GM18907 (cell line): ENCODE data around the gene SUPT16H.
"Not testable (repeated sequence)": the region's sequence is repeated elsewhere in the genome, so short reads cannot be mapped to it uniquely, and the experiment has no call there.

Experiments
- ATAC-seq: cut with Tn5 transposase; IDR thresholded peaks from one replicate; pipeline ENCODE4 v1.9.1; 2021; ENCODE audit warnings: mild to moderate bottlenecking, moderate library complexity; ENCODE audit not compliant: unreplicated experiment

SUPT16H gene

GRCh38 chr14:21383848-21384493, at the start of gene SUPT16H:
Gene SUPT16H (minus strand): TSS chr14:21384019. CDS start chr14:21383927, 92 bp downstream.
- ATAC-seq, result peak; percentile 91

DNA sequence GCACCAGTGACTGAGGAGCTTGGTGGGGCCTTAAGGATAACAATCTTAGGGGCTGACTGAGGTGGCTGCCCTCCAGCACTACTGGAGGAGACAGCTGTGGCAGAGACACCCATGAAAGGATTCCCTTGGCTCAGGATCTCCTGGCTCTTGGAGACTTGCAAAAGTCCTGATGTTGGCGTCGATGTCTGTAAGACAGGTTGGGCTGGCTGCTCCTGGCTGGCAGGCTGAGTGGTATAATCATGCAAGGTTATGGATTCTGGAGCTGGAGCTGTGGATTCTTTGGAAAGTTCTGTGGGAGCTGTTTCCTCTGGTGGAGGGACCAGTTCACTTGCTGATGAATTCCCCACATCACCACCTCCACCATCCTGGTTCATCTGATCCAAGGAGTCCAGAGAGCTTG, 47.3 kb upstream of the SUPT16H start:
- no peak for ATAC-seq

GRCh38 chr14:21428930-21429329, 45.1 kb upstream of the SUPT16H start:
- no peak for ATAC-seq

GRCh38 chr14:21426692-21427091, 42.9 kb upstream of the SUPT16H start:
- ATAC-seq, result no peak

- ATAC-seq, result no peak
Observed at GRCh38 chr14:21419528-21419927, 35.7 kb upstream of the SUPT16H start.

DNA sequence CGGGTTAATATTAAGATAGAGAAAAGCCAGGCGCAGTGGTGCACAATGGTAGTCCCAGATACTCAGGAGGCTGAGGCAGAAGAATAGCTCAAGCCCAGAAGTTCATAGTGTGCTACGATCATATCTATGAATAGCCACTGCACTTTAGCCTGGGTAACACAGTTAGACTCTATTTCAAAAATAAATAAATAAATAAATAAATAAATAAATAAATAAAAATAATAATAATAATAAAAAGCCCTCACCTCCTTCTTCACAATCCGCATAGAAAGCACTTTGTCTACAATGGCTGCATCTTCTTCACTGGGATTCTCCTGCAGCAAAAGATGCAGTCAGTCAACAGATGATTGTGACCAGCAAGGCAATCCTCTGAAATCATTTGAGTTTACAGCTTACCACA, 31.5 kb upstream of the SUPT16H start:
- no peak for ATAC-seq

GRCh38 chr14:21414137-21414631, 30.4 kb upstream of the SUPT16H start:
- ATAC-seq, result no peak

GRCh38 chr14:21408147-21408546, 24.3 kb upstream of the SUPT16H start:
- no peak for ATAC-seq

DNA sequence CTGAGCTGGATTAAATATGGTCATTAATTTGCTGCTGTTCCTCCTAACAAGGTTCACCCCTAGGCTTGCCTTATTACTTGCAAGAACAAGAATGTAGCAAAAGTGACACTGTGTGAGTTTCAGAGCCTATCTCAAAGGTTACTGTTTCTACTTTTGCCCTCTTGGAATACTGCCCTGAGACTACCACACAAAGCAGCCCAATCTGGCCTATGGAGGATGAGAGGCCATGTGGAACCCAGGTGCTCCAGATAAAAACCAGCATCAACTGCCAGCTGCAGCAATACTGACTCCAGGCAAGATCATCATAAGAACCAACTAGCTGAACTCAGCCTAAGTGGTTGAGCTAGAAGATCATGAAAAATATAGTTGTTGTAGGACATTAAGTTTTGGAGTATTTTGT, 22.4 kb upstream of the SUPT16H start:
- no peak for ATAC-seq

DNA sequence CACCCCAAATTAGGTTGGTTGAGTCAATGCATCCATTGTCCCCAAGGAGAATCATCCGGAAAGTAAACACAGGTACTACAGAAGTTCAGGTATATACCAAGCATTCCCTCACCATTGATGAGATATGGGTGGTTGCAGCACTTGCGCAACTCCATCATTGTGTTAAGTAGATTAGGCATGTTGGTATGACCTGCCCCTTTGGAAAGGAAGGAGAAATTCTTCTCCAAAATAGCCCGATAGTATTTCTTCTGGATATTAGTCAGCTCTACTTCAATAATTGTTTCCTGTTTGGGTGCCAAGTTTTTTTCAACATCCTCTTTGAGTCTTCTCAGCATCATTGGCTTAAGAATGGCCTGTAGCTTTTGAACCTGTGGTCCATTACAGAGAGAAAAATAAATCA, 21.3 kb upstream of the SUPT16H start:
- ATAC-seq, result no peak

DNA sequence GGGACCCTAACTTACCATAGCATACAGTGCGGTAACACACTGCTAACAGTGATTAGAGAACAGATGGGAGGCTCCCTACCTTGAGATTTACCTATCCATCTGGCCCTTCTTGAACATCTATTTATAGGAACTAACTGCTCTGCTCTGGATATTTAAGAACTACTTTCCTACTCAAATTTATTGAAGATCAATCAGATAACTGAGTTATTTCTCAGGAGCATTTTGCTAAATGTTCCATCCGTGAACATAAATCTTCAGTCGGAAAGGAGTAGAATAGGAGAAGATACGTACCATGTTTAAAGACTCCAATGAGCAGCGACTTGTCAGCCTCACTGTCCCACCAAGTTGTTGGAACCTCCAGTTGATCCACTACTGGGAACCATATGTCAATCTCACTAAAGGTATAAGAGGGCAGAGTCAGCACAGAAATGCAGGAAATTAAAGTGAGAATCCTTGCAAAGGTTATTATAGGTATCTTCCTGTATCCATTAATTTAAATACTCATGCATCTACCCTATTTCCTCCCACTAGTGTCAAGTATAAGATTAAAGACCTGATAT, 15.6 kb upstream of the SUPT16H start:
- no peak for ATAC-seq

DNA sequence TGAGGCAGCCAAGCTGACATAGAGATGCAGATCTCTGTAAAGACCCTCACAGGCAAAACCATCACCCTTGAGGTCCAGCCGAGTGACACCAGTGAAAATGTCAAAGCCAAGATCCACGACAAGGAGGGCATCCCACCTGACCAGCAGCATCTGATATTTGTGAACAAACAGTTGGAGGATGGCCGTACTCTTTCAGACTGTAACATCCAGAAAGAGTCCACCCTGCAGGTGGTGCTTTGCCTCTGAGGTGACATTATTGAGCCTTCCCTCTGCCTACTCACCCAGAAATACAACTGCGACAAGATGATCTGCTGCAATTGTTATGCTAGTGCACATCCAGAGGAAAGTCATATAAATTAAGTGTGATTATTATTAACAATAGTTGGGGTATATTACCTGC, 15.1 kb upstream of the SUPT16H start:
- no peak for ATAC-seq

- no peak for ATAC-seq
Observed at GRCh38 chr14:21395450-21395849, 11.6 kb upstream of the SUPT16H start.

DNA sequence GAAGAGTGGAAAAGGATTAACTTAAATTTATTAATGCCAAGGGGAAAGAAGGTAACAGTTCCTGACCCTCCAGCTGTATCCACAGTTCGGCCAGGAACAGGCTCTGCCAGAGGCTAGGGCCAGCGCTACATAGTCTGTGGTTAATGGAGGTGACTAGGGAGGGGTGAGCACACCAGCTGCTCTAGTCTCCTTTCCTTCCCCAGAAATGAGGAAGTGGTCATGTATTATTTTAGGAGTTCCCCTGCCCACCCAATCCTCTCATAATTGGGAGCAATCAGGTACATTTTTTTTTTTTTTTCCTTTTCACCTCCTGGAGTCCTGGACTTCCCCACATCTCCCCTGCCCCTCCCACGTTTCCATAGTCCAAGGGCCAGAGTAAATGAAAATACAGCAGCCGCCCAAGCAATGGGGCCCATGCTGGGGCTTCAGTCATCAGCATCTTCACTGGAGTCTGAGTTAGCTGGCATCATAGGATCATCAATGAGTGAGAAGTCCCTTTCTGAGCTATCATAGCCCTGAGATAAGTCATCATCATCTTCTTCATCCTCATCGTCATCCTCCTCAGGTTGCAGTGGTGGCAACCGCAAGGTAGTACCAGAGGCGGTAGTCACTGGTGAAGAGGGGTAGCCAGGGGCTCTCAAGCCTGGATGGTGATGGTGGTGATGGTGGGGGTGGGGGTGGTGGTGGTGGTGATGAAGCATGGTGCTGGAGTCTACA, 1.5 kb upstream of the SUPT16H start:
- ATAC-seq, result no peak

DNA sequence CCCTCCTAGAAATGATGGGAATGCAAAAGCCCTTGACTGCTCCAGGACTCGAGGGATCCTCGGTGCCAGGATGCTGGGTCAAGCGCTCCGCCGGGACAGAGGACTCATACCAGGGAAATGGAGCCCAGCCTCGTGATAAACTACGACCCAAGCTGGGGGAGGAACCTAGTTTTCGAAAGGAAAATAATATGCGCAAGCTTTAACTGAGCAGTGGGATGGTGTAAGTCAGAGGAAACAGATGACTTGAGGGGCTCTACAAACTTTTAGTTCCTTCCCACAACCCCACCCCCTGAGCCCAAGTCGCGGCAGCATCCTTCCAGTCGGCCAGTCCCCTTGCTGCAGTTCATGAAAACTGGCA, 654 bp upstream of the SUPT16H start:
- peak; percentile 38 for ATAC-seq

DNA sequence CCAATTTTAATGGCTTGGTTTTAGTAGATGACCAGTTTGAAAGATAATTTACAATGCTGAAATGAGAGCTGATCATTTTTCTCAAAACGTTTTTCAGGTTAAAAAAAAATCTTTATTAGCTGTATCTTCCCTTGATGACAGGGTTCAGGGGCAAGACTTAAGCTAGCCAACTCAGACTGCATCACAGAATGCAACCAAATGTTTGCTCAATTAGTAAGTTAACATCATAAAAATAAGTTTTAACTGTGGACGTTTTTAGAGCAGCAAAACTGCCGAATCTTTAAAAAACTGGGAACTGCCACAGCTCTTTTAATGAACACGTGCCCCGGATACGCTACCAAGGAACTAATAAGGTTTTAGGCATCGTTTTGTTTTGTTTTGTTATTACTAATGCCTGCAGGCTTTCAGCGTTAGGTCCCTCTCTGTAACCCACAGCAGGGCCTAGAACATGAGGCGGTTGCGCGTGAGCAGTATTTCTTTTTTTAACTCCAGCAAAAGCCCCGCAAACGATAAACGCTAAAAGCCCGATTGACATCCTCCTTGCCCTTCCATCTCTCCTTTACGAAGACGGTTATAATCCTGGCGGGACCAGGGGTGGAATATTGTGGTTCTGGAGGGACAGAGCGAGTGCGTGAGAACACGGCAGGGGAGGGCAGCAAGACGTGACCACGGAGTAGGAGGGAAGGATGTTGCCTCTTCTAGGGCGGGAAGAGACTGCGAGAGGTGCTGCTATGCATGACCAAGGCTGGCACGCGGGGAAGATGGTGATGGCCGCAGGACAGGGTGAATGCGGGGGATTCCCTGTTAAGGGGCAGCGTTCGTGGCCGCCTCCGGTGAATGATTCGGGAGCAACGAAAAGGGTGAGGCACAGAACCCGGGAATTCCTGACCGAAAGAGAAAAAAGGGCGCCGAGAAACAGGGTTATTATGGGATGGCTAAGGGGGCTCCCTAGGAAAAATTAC, 652 bp downstream of the SUPT16H start:
- peak; percentile 34 for ATAC-seq

GRCh38 chr14:21382095-21382494, 1.7 kb downstream of the SUPT16H start:
- no peak for ATAC-seq

DNA sequence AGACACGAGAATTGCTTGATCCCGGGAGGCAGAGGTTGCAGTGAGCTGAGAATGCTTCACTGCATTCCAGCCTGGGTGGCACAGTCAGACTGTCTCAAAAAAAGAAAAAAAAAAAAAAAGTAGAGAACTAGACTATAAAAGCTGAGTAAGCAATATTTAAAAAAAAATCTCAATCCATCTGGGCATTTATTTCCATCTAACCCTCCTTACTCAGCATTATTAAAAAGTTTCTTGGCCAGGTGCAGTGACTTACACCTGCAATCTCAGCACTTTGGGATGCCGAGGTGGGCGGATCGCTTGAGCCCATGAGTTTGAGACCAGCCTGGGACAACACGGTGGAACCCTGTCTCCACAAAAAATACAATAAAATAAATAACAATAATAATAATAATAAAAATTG, 4.5 kb downstream of the SUPT16H start:
- ATAC-seq, result no peak

DNA sequence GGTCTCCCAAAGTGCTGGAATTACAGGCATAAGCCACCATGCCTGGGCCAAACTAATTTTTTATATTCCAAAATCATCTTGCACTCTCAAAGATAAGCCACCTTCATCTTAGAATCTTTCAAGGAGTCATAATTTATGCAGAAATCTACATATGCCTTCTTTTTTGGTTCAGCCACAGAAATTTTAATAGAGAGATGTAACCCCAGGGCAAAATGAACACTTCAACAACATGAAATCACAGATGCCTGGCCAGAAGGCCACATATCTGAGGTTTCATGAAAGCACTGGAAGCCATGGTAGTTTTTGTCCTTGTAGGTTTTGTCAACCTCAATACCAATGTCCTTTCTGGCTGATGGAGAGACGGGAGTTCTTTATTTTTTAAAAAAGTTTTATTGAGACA, 9.8 kb downstream of the SUPT16H start:
- ATAC-seq, result no peak

- ATAC-seq, result not testable (repeated sequence)
Observed at GRCh38 chr14:21372814-21373213, 11.0 kb downstream of the SUPT16H start.
